H1 (cell line): ENCODE data around the gene ERVFRD-1.

ENCODE experiments used
- CBX5 ChIP-seq: fragments of 300-800, 300-1000 bp; sonication (generic); IDR thresholded peaks from 2 replicates; pipeline ENCODE4 v1.7.1; 2016; ENCODE audit warnings: antibody characterized with exemption, low read length, low read depth
- CTCF ChIP-seq, 3 experiments: IDR thresholded peaks; 1 replicate in 2 of 3; 2 replicates in 1 of 3; pipeline versions ENCODE4 v1.5.1 to v1.6.1; 2011; ENCODE audit warnings: low read length in 3 of 3, mild to moderate bottlenecking in 3 of 3, inconsistent platforms in 2 of 3, low read depth in 1 of 3, moderate library complexity in 1 of 3; ENCODE audit not compliant: insufficient read depth in 1 of 3; ENCODE audit errors: control extremely low read depth in 1 of 3
- POLR2A ChIP-seq, 2 experiments: IDR thresholded peaks; 1 replicate in 1 of 2; 2 replicates in 1 of 2; pipeline ENCODE4 v1.6.1; 2011; ENCODE audit warnings: low read depth in 2 of 2, low read length in 2 of 2, mild to moderate bottlenecking in 2 of 2; ENCODE audit errors: control extremely low read depth in 1 of 2
- POLR2AphosphoS5 ChIP-seq: IDR thresholded peaks from 2 replicates; pipeline ENCODE4 v1.6.1; 2011; ENCODE audit warnings: low read depth, low read length
- RAD21 ChIP-seq, 2 experiments: IDR thresholded peaks in 1 of 2; conservative IDR thresholded peaks in 1 of 2; 2 replicates each; pipeline ENCODE4 v1.6.1; 2011; ENCODE audit warnings: low read depth in 2 of 2, low read length in 2 of 2, improper control_type of control experiment in 1 of 2, inconsistent platforms in 1 of 2, mild to moderate bottlenecking in 1 of 2, moderate library complexity in 1 of 2
- RFX5 ChIP-seq: IDR thresholded peaks from 2 replicates; pipeline ENCODE4 v1.6.1; 2011; ENCODE audit warnings: low read depth, low read length, improper control_type of control experiment, borderline replicate concordance
- RNF2 ChIP-seq: fragments of 200-900, 300-1000 bp; sonication (generic); IDR thresholded peaks from 2 replicates; pipeline ENCODE4 v1.7.1; 2016; ENCODE audit warnings: borderline replicate concordance, low read depth, mild to moderate bottlenecking, antibody characterized with exemption, low read length; ENCODE audit not compliant: poor library complexity, severe bottlenecking; ENCODE audit errors: missing control alignments
- SAP30 ChIP-seq: fragments of 300-600 bp; sonication (generic); IDR thresholded peaks from 2 replicates; pipeline ENCODE4 v1.7.1; 2012; ENCODE audit warnings: low read length, moderate library complexity, mild to moderate bottlenecking, inconsistent platforms; ENCODE audit not compliant: insufficient read depth, insufficient replicate concordance
- SIN3A ChIP-seq, 2 experiments: IDR thresholded peaks in 1 of 2; conservative IDR thresholded peaks in 1 of 2; 2 replicates each; pipeline ENCODE4 v1.6.1; 2011 to 2012; ENCODE audit warnings: low read length in 2 of 2, improper control_type of control experiment in 1 of 2, low read depth in 1 of 2, mild to moderate bottlenecking in 1 of 2
- SRF ChIP-seq: IDR thresholded peaks from 2 replicates; pipeline ENCODE4 v1.6.1; 2011; ENCODE audit warnings: mild to moderate bottlenecking, low read depth, low read length, moderate library complexity
- TAF1 ChIP-seq: IDR thresholded peaks from 2 replicates; pipeline ENCODE4 v1.6.1; 2011; ENCODE audit warnings: mild to moderate bottlenecking, low read depth, low read length
- USF2 ChIP-seq: IDR thresholded peaks from 2 replicates; pipeline ENCODE4 v1.6.1; 2011; ENCODE audit warnings: low read length, improper control_type of control experiment

GRCh38 chr6:11096109-11096508 is 15.4 kb downstream of the ERVFRD-1 start:
- TF ChIP-seq RFX5, result no peak
- TF ChIP-seq RAD21 (IDR thresholded peaks at IDR 0.05 in 1 of 2, conservative IDR thresholded peaks at IDR 0.05 in 1 of 2; ENCODE audit: low read depth in 2 of 2, low read length in 2 of 2), result no peak
- no peak for TF ChIP-seq SRF
- TF ChIP-seq USF2, result no peak
- no peak for TF ChIP-seq SIN3A (conservative IDR thresholded peaks at IDR 0.05 in 1 of 2, IDR thresholded peaks at IDR 0.05 in 1 of 2; ENCODE audit: low read depth in 1 of 2, low read length in 2 of 2)
- no peak for TF ChIP-seq POLR2A (IDR thresholded peaks at IDR 0.05; ENCODE audit: control extremely low read depth in 1 of 2, low read depth in 2 of 2, low read length in 2 of 2)
- no peak for TF ChIP-seq CTCF (IDR thresholded peaks at IDR 0.05; ENCODE audit: control extremely low read depth in 1 of 3, insufficient read depth in 1 of 3, low read depth in 1 of 3, low read length in 3 of 3)
- TF ChIP-seq CBX5, result no peak
- TF ChIP-seq SAP30, result no peak
- TF ChIP-seq POLR2AphosphoS5, result no peak
- TF ChIP-seq TAF1, result no peak
- TF ChIP-seq RNF2, result no peak
